AG10803 (cell line): Measurements from ENCODE around the gene PAX7.

Experiments
- DNase-seq: peaks from one replicate; pipeline ENCODE4 v3.0.0; 2010; ENCODE audit warnings: low read depth
- H3K4me3 ChIP-seq: 2 replicates; pipeline ENCODE4 v1.5.1; 2011; ENCODE audit warnings: mild to moderate bottlenecking, low read length, control low read depth
- CTCF ChIP-seq: conservative IDR thresholded peaks from 2 replicates; pipeline ENCODE4 v1.5.1; 2011; ENCODE audit warnings: mild to moderate bottlenecking, low read length, control low read depth, inconsistent platforms

The PAX7 gene

GRCh38 chr1:18795002-18795689, 164.5 kb downstream of the PAX7 start:
- no peak for DNase-seq
- no peak for TF ChIP-seq CTCF
- H3K4me3 ChIP-seq, result no peak overlapping the region

- no peak for TF ChIP-seq CTCF
- H3K4me3 ChIP-seq, result no peak overlapping the region
- DNase-seq, result no peak
Observed at GRCh38 chr1:18796950-18797349, 166.3 kb downstream of the PAX7 start.
